ENCODE results near the gene SERP2. TPM values are rescaled to one million over a fixed set of nuclear protein-coding genes. Genes with fewer than 3 reads are reported as not detected.

The SERP2 gene
- total RNA-seq, 1 experiment from 2014 or later, result not detected

- TF ChIP-seq SP1 (IDR thresholded peaks at IDR 0.05; ENCODE audit: low read depth) (no peak), ZFX (IDR thresholded peaks at IDR 0.05) (no peak), EZH2 (IDR thresholded peaks at IDR 0.05) (no peak), ZNF274 (IDR thresholded peaks at IDR 0.05; ENCODE audit: low read depth, low read length) (no peak), POLR2AphosphoS5 (IDR thresholded peaks at IDR 0.05; ENCODE audit: low read depth, low read length) (no peak)
- TF ChIP-seq, protein P1, sequence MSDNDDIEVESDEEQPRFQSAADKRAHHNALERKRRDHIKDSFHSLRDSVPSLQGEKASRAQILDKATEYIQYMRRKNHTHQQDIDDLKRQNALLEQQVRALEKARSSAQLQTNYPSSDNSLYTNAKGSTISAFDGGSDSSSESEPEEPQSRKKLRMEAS (IDR thresholded peaks at IDR 0.05), result no peak
- TF ChIP-seq, protein P2, sequence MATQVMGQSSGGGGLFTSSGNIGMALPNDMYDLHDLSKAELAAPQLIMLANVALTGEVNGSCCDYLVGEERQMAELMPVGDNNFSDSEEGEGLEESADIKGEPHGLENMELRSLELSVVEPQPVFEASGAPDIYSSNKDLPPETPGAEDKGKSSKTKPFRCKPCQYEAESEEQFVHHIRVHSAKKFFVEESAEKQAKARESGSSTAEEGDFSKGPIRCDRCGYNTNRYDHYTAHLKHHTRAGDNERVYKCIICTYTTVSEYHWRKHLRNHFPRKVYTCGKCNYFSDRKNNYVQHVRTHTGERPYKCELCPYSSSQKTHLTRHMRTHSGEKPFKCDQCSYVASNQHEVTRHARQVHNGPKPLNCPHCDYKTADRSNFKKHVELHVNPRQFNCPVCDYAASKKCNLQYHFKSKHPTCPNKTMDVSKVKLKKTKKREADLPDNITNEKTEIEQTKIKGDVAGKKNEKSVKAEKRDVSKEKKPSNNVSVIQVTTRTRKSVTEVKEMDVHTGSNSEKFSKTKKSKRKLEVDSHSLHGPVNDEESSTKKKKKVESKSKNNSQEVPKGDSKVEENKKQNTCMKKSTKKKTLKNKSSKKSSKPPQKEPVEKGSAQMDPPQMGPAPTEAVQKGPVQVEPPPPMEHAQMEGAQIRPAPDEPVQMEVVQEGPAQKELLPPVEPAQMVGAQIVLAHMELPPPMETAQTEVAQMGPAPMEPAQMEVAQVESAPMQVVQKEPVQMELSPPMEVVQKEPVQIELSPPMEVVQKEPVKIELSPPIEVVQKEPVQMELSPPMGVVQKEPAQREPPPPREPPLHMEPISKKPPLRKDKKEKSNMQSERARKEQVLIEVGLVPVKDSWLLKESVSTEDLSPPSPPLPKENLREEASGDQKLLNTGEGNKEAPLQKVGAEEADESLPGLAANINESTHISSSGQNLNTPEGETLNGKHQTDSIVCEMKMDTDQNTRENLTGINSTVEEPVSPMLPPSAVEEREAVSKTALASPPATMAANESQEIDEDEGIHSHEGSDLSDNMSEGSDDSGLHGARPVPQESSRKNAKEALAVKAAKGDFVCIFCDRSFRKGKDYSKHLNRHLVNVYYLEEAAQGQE (IDR thresholded peaks at IDR 0.05; ENCODE audit: low read depth), result no peak
Measured at GRCh38 chr13:44412346-44412935, 38.8 kb downstream of the SERP2 start (continued).

DNA sequence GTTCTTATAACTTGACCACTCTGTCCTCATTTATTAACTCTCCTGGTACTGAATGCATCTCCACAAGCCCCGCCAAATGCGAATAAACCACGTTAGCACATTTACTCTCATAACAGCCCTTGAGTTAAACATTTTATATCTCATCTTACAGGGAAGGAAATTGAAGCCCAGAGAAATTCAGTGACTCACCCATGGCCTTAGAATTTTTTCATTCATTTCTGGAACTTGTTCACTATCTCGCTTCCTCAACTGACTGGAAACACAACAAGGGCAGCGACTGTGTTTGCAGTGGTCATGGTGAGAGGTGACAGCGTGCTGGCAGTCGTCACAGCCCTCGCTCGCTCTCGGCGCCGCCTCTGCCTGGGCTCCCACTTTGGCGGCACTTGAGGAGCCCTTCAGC is 39.5 kb downstream of the SERP2 start:
- H4K20me1 ChIP-seq (ENCODE audit: insufficient read depth), result no peaks in the 10 kb centered on the region
- H3K4me3 ChIP-seq (replicated peaks in 1 of 2; ENCODE audit: low read depth in 1 of 2, low read length in 2 of 2), result no peak overlapping the region
- intact Hi-C loops (cut with micrococcal nuclease), result no loop called here
- no peak for TF ChIP-seq ELF1 (IDR thresholded peaks at IDR 0.05; ENCODE audit: borderline replicate concordance, low read depth)
- no peak for TF ChIP-seq CBX3 (IDR thresholded peaks at IDR 0.05; ENCODE audit: low read depth)
- TF ChIP-seq FOSL1 (IDR thresholded peaks at IDR 0.05; ENCODE audit: low read depth), result no peak
- TF ChIP-seq SRF (IDR thresholded peaks at IDR 0.05; ENCODE audit: low read depth), result no peak
- no peak for ATAC-seq
- POLR2A ChIA-PET, result no interaction called here
- H2AFZ ChIP-seq (ENCODE audit: low read depth, low read length, poor library complexity, severe bottlenecking), result no peak overlapping the region
- H3K9ac ChIP-seq (ENCODE audit: low read length), result no peak overlapping the region
- peaks cover 0 to 3% of the 10 kb centered on the region in 2 experiments; a peak in 2 of 4 replicates for H3K4me1 ChIP-seq (ENCODE audit: control insufficient read depth in 1 of 2, insufficient read depth in 2 of 2, low read length in 2 of 2)
- no peak overlapping the region for H3K4me2 ChIP-seq (ENCODE audit: low read length)
- CTCF ChIA-PET, result no interaction called here
- no peak for DNase-seq (ENCODE audit: low read depth, low spot score)
- no peaks in the 10 kb centered on the region for H3K27me3 ChIP-seq (ENCODE audit: insufficient read depth, low read length)
- RAD21 ChIA-PET (ENCODE audit: low non-redundant PET in 1 of 2, low total read pairs in 2 of 2, uncharacterized antibody in 2 of 2, unreplicated experiment in 2 of 2), result no interaction called here
- H3K9me2 ChIP-seq (ENCODE audit: insufficient read depth), result no peaks in the 10 kb centered on the region
- H3K9me3 ChIP-seq (ENCODE audit: control insufficient read depth in 1 of 2, insufficient read depth in 1 of 2, low read depth in 1 of 2, low read length in 2 of 2), result no peaks in the 10 kb centered on the region
- no peaks in the 10 kb centered on the region for H3K79me2 ChIP-seq (ENCODE audit: insufficient read depth, low read length)
- no peaks in the 10 kb centered on the region for H3K36me3 ChIP-seq (ENCODE audit: control insufficient read depth in 1 of 2, insufficient read depth in 2 of 2, low read length in 2 of 2)
- no peak overlapping the region for H3K27ac ChIP-seq (ENCODE audit: low read depth, low read length)
- BruUV-seq (replicated peaks), result no TSS peak

All from HCT116 (cell line).